HG02642 (cell line): Measurements from ENCODE around the gene FCAMR.
A peak's percentile ranks its signal among the peaks of the same experiment; 100 is the strongest.

ENCODE experiments used
- ATAC-seq: cut with Tn5 transposase; IDR thresholded peaks from one replicate; pipeline ENCODE4 v1.9.1; 2021; ENCODE audit warnings: mild to moderate bottlenecking; ENCODE audit not compliant: unreplicated experiment, poor library complexity

FCAMR gene

DNA sequence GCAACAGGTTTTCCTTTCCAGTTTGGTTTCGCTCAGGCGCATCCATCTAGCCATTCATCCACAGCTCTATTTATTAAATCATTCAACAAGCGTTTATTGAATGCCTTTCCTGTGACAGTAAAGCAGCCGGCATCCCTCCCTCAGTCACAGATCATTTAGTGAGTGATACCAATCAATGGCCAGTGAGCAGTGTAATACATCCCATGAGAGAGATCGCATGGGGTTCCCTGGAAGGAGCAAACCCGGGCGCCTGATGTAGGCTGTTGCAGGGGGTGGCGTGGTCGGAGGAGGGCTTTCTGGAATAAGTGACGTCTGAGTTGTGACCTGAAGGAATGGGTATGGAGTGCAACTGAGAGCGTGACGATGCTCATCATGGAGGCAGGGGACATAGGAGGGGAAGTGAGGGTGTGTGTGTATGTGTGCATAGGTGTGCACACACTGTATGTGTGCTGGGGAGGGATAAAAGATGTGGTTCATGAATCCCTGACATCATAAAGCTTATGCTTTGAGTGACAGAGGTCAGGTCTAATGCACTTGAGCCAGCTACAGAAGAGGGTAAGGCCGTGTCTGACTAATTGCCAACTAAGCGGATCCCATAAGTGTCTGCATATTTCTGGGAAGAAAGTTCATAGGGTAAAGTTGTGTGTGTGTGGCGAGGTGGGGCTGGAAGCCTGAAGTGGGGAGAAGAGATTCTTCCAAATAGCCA, 55.1 kb downstream of the FCAMR start:
- no peak for ATAC-seq

DNA sequence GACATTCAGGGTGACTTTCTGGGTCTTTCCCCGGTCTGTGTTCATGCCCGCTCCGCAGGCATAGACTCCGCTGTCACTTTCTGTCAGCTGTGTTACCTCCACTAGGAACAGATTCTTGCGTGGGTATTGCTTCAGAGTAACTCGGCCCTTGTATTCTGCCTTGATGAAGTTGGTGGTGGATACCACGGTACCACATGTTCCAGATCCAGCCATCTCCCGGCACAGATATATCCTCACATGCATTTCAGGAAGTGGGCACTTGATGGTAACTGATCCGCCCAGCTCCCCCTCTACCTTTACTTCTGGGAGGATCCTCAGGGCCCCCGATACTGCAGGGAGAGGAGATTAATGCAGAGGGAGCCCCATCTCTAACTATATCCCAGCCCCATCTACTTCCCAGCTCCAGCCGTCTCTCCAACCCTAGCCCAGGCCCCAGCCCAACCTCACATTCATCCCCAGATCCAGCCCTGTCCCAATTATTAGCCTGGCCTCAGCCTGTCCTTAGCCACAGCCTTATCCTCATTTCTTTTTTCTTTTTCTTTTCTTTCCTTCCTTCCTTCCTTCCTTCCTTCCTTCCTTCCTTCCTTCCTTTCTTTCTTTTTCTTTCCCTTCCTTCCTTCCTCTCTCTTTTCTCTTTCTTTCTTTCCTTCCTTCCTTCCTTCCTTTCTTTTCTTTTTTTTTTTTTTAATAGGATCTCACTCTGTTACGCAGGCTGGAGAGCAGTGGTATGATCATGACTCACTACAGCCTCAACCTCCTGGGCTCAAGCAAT, 56.3 kb downstream of the FCAMR start:
- no peak for ATAC-seq

- ATAC-seq: peak; percentile 53
These were observed 57.7 kb downstream of the FCAMR start for GRCh38 chr1:206912445-206913095.

GRCh38 chr1:206911064-206911663, 59.1 kb downstream of the FCAMR start:
- ATAC-seq: no peak

DNA sequence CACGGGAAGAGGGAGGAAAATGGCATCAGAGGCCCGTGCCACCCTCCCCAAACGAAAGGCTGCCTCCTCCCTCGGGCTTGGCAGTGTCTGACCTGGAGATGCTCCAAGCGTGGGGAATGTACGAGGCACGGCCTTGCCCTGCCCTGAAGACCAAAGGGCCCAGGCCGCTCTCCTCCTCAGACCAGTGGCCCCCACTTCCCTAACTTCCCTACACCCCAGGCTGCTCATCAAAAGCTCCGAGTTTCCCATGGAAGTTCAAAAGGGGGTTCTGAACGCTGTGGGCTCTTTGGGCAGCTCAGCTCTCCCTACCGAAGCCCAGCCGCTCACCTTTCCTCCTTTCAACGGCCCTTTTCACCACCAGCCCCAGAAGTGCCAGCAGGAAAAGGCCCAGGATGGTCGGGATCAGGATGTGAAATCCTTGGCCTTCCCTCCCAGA, 60.4 kb downstream of the FCAMR start:
- no peak for ATAC-seq

DNA sequence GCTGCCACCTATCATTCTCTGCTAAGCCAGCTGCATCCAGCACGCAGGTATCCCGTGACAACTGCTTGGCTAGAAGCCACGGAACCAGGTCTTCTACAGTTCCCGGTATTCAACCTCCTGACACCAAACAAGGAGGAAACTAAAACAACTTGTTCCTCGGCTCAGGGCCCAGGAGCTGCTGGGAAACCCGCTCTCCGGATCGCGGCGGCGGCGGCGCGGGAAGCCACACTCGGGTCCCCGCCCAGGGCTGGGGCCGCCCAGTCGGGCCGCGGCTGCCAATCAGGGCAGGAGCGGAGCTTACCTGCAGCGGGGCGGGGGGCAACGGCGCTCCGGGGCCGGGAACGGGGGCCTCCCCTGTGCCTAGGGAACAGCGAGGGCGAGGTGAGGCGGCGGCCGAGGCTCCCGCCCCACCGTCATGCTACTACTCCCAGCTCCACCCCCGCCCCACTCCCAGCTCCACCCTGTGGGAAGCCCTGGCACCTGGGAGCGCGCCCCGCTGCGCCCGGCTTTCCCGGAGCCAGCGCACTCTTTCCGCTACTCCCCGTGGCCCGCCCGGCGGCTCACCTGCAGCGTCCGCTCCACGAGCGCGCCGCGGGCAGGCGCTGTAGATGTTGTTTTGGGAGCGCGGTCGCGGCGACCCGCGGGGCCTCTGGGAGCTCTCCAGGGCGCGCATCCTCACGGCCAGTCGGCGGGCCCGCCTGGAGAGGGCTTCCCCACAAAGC, 60.9 kb downstream of the FCAMR start:
- ATAC-seq: no peak

DNA sequence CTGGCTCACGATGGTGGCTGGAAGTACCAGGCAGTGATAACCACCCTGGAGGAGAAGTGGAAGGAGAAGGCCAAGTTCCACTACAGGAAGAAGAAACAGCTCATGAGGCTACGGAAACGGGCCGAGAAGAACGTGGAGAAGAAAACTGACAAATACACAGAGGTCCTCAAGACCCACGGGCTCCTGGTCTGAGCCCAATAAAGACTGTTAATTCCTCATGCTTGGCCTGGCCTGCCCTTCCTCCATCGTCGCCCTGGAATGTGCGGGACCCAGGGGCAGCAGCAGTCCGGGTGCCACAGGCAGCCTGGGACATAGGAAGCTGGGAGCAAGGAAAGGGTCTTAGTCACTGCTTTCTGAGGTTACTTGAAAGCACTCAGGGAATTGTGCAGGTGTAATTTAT, 62.2 kb downstream of the FCAMR start:
- no peak for ATAC-seq
